KMS-11 (cell line): ENCODE data around the gene ZNF124.
"Not testable (repeated sequence)": the region's sequence is repeated elsewhere in the genome, so short reads cannot be mapped to it uniquely, and the experiment has no call there.

Experiments
- H2AFZ ChIP-seq: fragments of 200-600 bp; sonication (generic); 2 replicates; pipeline ENCODE4 v1.6.1; 2016; ENCODE audit warnings: antibody characterized with exemption, mixed run types, low read depth
- H3K27ac ChIP-seq: fragments of 200-600 bp; sonication (generic); 2 replicates; pipeline ENCODE4 v1.6.1; 2016; ENCODE audit warnings: mild to moderate bottlenecking, mixed run types
- H3K27me3 ChIP-seq: fragments of 200-600 bp; sonication (generic); 2 replicates; pipeline ENCODE4 v1.6.1; 2017; ENCODE audit warnings: mild to moderate bottlenecking, low read depth, mixed run types, moderate library complexity; ENCODE audit not compliant: insufficient read depth
- H3K36me3 ChIP-seq: fragments of 200-600 bp; sonication (generic); 2 replicates; pipeline ENCODE4 v1.6.1; 2017; ENCODE audit warnings: mild to moderate bottlenecking, mixed run types; ENCODE audit not compliant: insufficient read depth
- H3K4me1 ChIP-seq: fragments of 200-600 bp; sonication (generic); 2 replicates; pipeline ENCODE4 v1.6.1; 2016; ENCODE audit warnings: mild to moderate bottlenecking, low read depth, mixed run types; ENCODE audit not compliant: poor library complexity, severe bottlenecking
- H3K4me2 ChIP-seq: fragments of 200-600 bp; sonication (generic); 2 replicates; pipeline ENCODE4 v1.7.0; 2016; ENCODE audit warnings: mild to moderate bottlenecking, mixed run types
- H3K4me3 ChIP-seq: fragments of 200-600 bp; sonication (generic); IDR thresholded peaks from 2 replicates; pipeline ENCODE4 v1.6.1; 2017; ENCODE audit warnings: low read depth, low read length, mixed read lengths; ENCODE audit not compliant: insufficient read depth
- H3K79me2 ChIP-seq: fragments of 200-600 bp; sonication (generic); 2 replicates; pipeline ENCODE4 v1.6.1; 2016; ENCODE audit warnings: low read depth, mixed run types; ENCODE audit not compliant: insufficient read depth
- H3K9ac ChIP-seq: fragments of 200-600 bp; sonication (generic); 2 replicates; pipeline ENCODE4 v1.6.1; 2016; ENCODE audit warnings: mild to moderate bottlenecking, mixed run types
- H4K20me1 ChIP-seq: fragments of 200-600 bp; sonication (generic); 2 replicates; pipeline ENCODE4 v1.6.1; 2016; ENCODE audit warnings: mild to moderate bottlenecking, mixed run types; ENCODE audit not compliant: insufficient read depth
- CTCF ChIP-seq: fragments of 200-600 bp; sonication (generic); conservative IDR thresholded peaks from 2 replicates; pipeline ENCODE4 v1.6.1; 2017; ENCODE audit warnings: low read depth, mild to moderate bottlenecking, antibody characterized with exemption, low read length, moderate library complexity, mixed read lengths

The ZNF124 gene

GRCh38 chr1:247172996-247173395 lies 1.2 kb upstream of the ZNF124 start:
- Histone ChIP-seq H3K36me3 (no peaks in the 10 kb centered on the region), H3K79me2 (peaks cover 12% of the 10 kb centered on the region; the same call in 1 of the 2 replicates), H3K4me3 (no peak overlapping the region), H2AFZ (no peak overlapping the region), H3K4me2 (no peak overlapping the region), H3K27me3 (no peaks in the 10 kb centered on the region), H3K4me1 (peaks cover 9% of the 10 kb centered on the region), H3K9ac (no peak overlapping the region), H3K27ac (no peak overlapping the region), H4K20me1 (no peaks in the 10 kb centered on the region)
- no peak for TF ChIP-seq CTCF

- H3K27me3 ChIP-seq, H3K4me2 ChIP-seq, H4K20me1 ChIP-seq, H2AFZ ChIP-seq, H3K9ac ChIP-seq, H3K4me1 ChIP-seq, H3K4me3 ChIP-seq, H3K27ac ChIP-seq, H3K36me3 ChIP-seq: not testable (repeated sequence)
- peaks cover 27% of the 10 kb centered on the region for H3K79me2 ChIP-seq
These were observed 377 bp downstream of the ZNF124 start for GRCh38 chr1:247171443-247171842.

GRCh38 chr1:247165674-247166073 lies 6.1 kb downstream of the ZNF124 start:
- no peaks in the 10 kb centered on the region for H3K4me1 ChIP-seq
- H3K9ac ChIP-seq: no peak overlapping the region
- H3K36me3 ChIP-seq: no peaks in the 10 kb centered on the region
- H3K79me2 ChIP-seq: peaks cover 83% of the 10 kb centered on the region
- no peak overlapping the region for H3K4me3 ChIP-seq
- no peaks in the 10 kb centered on the region for H4K20me1 ChIP-seq
- no peak overlapping the region for H3K4me2 ChIP-seq
- H3K27me3 ChIP-seq: no peaks in the 10 kb centered on the region
- no peak overlapping the region for H3K27ac ChIP-seq
- TF ChIP-seq CTCF: no peak
- H2AFZ ChIP-seq: no peak overlapping the region

GRCh38 chr1:247164694-247165093 lies 7.1 kb downstream of the ZNF124 start:
- Histone ChIP-seq H4K20me1 (no peaks in the 10 kb centered on the region), H3K9ac (no peak overlapping the region), H3K4me1 (no peaks in the 10 kb centered on the region), H3K27ac (no peak overlapping the region), H3K4me3 (no peak overlapping the region), H3K4me2 (no peak overlapping the region), H2AFZ (no peak overlapping the region), H3K36me3 (peaks cover 2% of the 10 kb centered on the region; the same call in 1 of the 2 replicates), H3K27me3 (no peaks in the 10 kb centered on the region), H3K79me2 (peaks cover 93% of the 10 kb centered on the region)
- TF ChIP-seq CTCF: no peak

GRCh38 chr1:247156787-247157232 lies 15.0 kb downstream of the ZNF124 start:
- Histone ChIP-seq H3K4me1 (no peaks in the 10 kb centered on the region), H3K4me2 (no peak overlapping the region), H3K27ac (no peak overlapping the region), H3K9ac (no peak overlapping the region), H3K36me3 (peaks cover 46% of the 10 kb centered on the region), H2AFZ (no peak overlapping the region), H3K4me3 (no peak overlapping the region), H3K79me2 (peaks cover 26% of the 10 kb centered on the region), H3K27me3 (no peaks in the 10 kb centered on the region), H4K20me1 (no peaks in the 10 kb centered on the region)
- TF ChIP-seq CTCF: no peak
